ENCODE measurements around the gene VPS11. TPM values are rescaled to one million over a fixed set of nuclear protein-coding genes. Genes with fewer than 3 reads are reported as not detected.

Gene VPS11
- polyA plus RNA-seq, 3 donors: 28.6 to 56.6 (median 43.3) TPM

GRCh38 chr11:119052163-119052814 is 15.3 kb upstream of the VPS11 start:
- H3K27ac Mint-ChIP-seq: peak overlapping the region in 2 of 7 donors; percentile 1 to 2
- 95% methylated on average over 20 of the region's 23 CpGs for whole genome bisulfite sequencing (ENCODE audit: insufficient coverage)
- Histone ChIP-seq H3K27me3 (ENCODE audit: control insufficient read depth in 2 of 2, insufficient read depth in 2 of 2, low read length in 2 of 2) (no peaks in the 10 kb centered on the region), H3K4me1 (ENCODE audit: control insufficient read depth in 1 of 2, insufficient read depth in 2 of 2, low read length in 2 of 2) (peaks cover 9 to 12% of the 10 kb centered on the region in 2 donors), H3K9ac (ENCODE audit: insufficient read depth, low read length, poor library complexity, severe bottlenecking) (no peak overlapping the region), H4K20me1 (ENCODE audit: insufficient read depth, low read length) (no peaks in the 10 kb centered on the region), H3K4me2 (replicated peaks; ENCODE audit: extremely low read depth, low read length, poor library complexity, severe bottlenecking) (no peak overlapping the region), H3K27ac (ENCODE audit: low read depth in 1 of 2, low read length in 2 of 2) (no peak overlapping the region), H3K79me2 (ENCODE audit: insufficient read depth, low read length) (peaks cover 20% of the 10 kb centered on the region), H3K9me3 (replicated peaks in 1 of 2; ENCODE audit: control insufficient read depth in 1 of 2, insufficient read depth in 1 of 2, low read length in 2 of 2) (no peaks in the 10 kb centered on the region), H3K4me3 (replicated peaks in 1 of 3; ENCODE audit: low read depth in 2 of 3, low read length in 3 of 3) (no peak overlapping the region), H3K36me3 (replicated peaks in 1 of 2; ENCODE audit: control insufficient read depth in 1 of 2, insufficient read depth in 2 of 2, low read length in 2 of 2) (peaks cover 68 to 83% of the 10 kb centered on the region in 2 donors), H2AFZ (ENCODE audit: insufficient read depth, low read depth, low read length, poor library complexity, severe bottlenecking) (no peak overlapping the region)
- TF ChIP-seq CTCF (IDR thresholded peaks at IDR 0.05): no peak
- peaks cover 82% of the 10 kb centered on the region in 2 donors for H3K36me3 Mint-ChIP-seq
- no peak overlapping the region for H3K4me3 Mint-ChIP-seq
- no peaks in the 10 kb centered on the region for H3K9me3 Mint-ChIP-seq
- DNase-seq: no peak
- H3K27me3 Mint-ChIP-seq (ENCODE audit: low read depth in 3 of 3): peaks cover 0 to 1% (median 0%) of the 10 kb centered on the region in 3 donors
- intact Hi-C loops (cut with micrococcal nuclease): no loop called here
- peaks cover 12% of the 10 kb centered on the region for H3K4me1 Mint-ChIP-seq

- no peak overlapping the region for H3K4me3 ChIP-seq (replicated peaks in 1 of 3; ENCODE audit: low read depth in 2 of 3, low read length in 3 of 3)
- peaks cover 17 to 22% of the 10 kb centered on the region in 2 donors for H3K4me1 ChIP-seq (ENCODE audit: control insufficient read depth in 1 of 2, insufficient read depth in 2 of 2, low read length in 2 of 2)
- peaks cover 23% of the 10 kb centered on the region for H3K79me2 ChIP-seq (ENCODE audit: insufficient read depth, low read length)
- TF ChIP-seq CTCF (IDR thresholded peaks at IDR 0.05): no peak
- no peak for DNase-seq
- no peaks in the 10 kb centered on the region for H4K20me1 ChIP-seq (ENCODE audit: insufficient read depth, low read length)
- H3K4me2 ChIP-seq (replicated peaks; ENCODE audit: extremely low read depth, low read length, poor library complexity, severe bottlenecking): no peak overlapping the region
- Mint-ChIP-seq H3K27me3 (ENCODE audit: low read depth in 3 of 3) (peaks cover 0 to 1% (median 0%) of the 10 kb centered on the region in 3 donors), H3K4me1 (peaks cover 21% of the 10 kb centered on the region), H3K27ac (no peak overlapping the region), H3K9me3 (no peaks in the 10 kb centered on the region), H3K4me3 (no peak overlapping the region), H3K36me3 (peaks cover 61% of the 10 kb centered on the region in 2 donors)
- no peaks in the 10 kb centered on the region for H3K27me3 ChIP-seq (ENCODE audit: control insufficient read depth in 2 of 2, insufficient read depth in 2 of 2, low read length in 2 of 2)
- peak overlapping the region in 1 of 2 donors; percentile 36 for H3K27ac ChIP-seq (ENCODE audit: low read depth in 1 of 2, low read length in 2 of 2)
- H3K9ac ChIP-seq (ENCODE audit: insufficient read depth, low read length, poor library complexity, severe bottlenecking): no peak overlapping the region
- no peaks in the 10 kb centered on the region for H3K9me3 ChIP-seq (replicated peaks in 1 of 2; ENCODE audit: control insufficient read depth in 1 of 2, insufficient read depth in 1 of 2, low read length in 2 of 2)
- intact Hi-C loops (cut with micrococcal nuclease): no loop called here
- WGBS (ENCODE audit: insufficient coverage): 100% methylated on average over 7 of the region's 10 CpGs
- H2AFZ ChIP-seq (ENCODE audit: insufficient read depth, low read depth, low read length, poor library complexity, severe bottlenecking): no peak overlapping the region
- peaks cover 46 to 62% of the 10 kb centered on the region in 2 donors for H3K36me3 ChIP-seq (replicated peaks in 1 of 2; ENCODE audit: control insufficient read depth in 1 of 2, insufficient read depth in 2 of 2, low read length in 2 of 2)
These were observed 13.2 kb upstream of the VPS11 start for GRCh38 chr11:119054418-119054817.

Measured in CD14-positive monocyte (primary cell).